ES-I3 (cell line): Measurements from ENCODE around the gene CYP2J2.
"Not testable (repeated sequence)": the region's sequence is repeated elsewhere in the genome, so short reads cannot be mapped to it uniquely, and the experiment has no call there.

ENCODE experiments used
- H3K36me3 ChIP-seq: 2 replicates; pipeline ENCODE4 v1.6.1; 2013; ENCODE audit warnings: mild to moderate bottlenecking, low read length, control low read depth, moderate library complexity; ENCODE audit not compliant: insufficient read depth
- H3K4me1 ChIP-seq: 2 replicates; pipeline ENCODE4 v1.6.1; 2013; ENCODE audit warnings: mild to moderate bottlenecking, control low read depth, low read length; ENCODE audit not compliant: insufficient read depth
- H3K9ac ChIP-seq: 2 replicates; pipeline ENCODE4 v1.6.1; 2013; ENCODE audit warnings: low read depth, mild to moderate bottlenecking, low read length, moderate library complexity
- H3K9me3 ChIP-seq: 2 replicates; pipeline ENCODE4 v1.6.1; 2013; ENCODE audit warnings: mild to moderate bottlenecking, low read length, moderate library complexity; ENCODE audit not compliant: control insufficient read depth, insufficient read depth

The CYP2J2 gene

DNA sequence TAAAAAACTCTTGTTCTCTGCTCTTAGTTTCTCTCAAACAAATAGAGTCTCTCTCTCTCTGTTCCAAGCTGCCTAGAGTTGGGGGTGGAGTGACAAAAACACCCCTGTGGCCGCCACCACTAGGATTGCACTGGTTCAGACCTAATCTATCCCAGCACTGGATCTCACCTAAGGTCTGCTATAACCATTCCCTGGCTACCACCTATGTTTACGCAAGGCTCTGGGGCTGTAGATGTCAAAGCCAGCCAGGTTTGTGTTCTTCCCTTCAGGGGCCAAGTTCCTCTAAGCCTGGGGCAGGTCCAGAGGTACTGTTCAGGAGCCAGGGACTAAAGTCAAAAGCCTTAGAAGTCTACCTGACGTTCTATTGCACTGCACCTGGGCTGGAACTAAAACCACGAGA, 12.8 kb upstream of the CYP2J2 start:
- Histone ChIP-seq H3K9ac (no peak overlapping the region), H3K36me3 (no peaks in the 10 kb centered on the region), H3K4me1 (no peaks in the 10 kb centered on the region), H3K9me3 (no peaks in the 10 kb centered on the region)

DNA sequence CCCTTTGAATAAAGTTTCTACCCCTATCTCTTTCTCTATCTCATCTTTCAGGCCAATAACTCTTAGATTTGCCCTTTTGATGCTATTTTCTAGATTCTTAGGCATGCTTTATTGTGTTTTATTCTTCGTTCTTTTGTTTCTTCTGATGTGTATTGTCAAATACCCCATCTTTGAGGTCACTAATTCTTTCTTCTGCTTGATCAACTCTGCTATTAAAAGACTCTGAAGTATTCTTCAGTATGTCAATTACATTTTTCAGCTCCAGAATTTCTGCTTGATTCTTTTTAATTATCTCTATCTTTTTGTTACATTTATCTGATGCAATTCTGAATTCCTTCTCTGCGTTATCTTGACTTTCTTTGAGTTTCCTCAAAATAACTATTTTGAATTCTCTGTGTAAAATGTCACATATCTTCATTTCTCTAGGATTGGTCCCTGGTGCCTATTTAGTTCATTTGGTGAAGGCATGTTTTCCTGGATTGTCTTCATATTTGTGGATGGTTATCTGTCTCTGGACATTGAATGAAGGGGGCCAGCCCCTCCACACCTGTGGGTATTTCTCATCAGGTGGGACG, 11.2 kb upstream of the CYP2J2 start:
- Histone ChIP-seq H3K9me3 (no peaks in the 10 kb centered on the region), H3K4me1 (no peaks in the 10 kb centered on the region), H3K36me3 (no peaks in the 10 kb centered on the region), H3K9ac (no peak overlapping the region)

- no peak overlapping the region for H3K9ac ChIP-seq
- no peaks in the 10 kb centered on the region for H3K4me1 ChIP-seq
- H3K9me3 ChIP-seq = no peaks in the 10 kb centered on the region
- H3K36me3 ChIP-seq = no peaks in the 10 kb centered on the region
Measured at GRCh38 chr1:59936358-59936821, 9.8 kb upstream of the CYP2J2 start.

- H3K9ac ChIP-seq = no peak overlapping the region
- H3K4me1 ChIP-seq = no peaks in the 10 kb centered on the region
- H3K9me3 ChIP-seq = no peaks in the 10 kb centered on the region
- no peaks in the 10 kb centered on the region for H3K36me3 ChIP-seq
Measured at GRCh38 chr1:59928996-59929395, 2.4 kb upstream of the CYP2J2 start.

- no peaks in the 10 kb centered on the region; the same call in 1 of the 2 replicates for H3K9me3 ChIP-seq
- H3K9ac ChIP-seq = no peak overlapping the region
- no peaks in the 10 kb centered on the region for H3K36me3 ChIP-seq
- H3K4me1 ChIP-seq = no peaks in the 10 kb centered on the region
Measured at GRCh38 chr1:59927213-59927612, 640 bp upstream of the CYP2J2 start.

DNA sequence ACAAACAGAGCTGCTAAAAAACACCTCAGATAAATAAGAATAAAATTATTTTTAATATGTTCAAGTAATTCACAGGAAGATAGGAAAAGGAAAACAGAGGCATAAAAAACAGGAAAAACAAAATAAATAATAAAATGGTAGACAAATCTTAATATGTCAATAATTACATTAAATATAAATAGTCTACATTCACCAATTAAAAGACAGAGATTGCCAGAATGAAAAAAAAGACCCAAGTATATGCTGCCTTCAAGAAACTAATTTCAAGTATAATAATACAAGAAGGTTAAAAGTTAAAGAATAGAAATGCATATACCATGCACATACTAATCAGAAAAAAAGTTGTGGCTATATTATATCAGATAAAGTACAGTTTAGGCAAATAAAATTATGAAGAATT, 1.9 kb downstream of the CYP2J2 start:
- Histone ChIP-seq H3K9me3 (no peaks in the 10 kb centered on the region; the same call in 1 of the 2 replicates), H3K36me3 (no peaks in the 10 kb centered on the region), H3K9ac (no peak overlapping the region), H3K4me1 (no peaks in the 10 kb centered on the region)

DNA sequence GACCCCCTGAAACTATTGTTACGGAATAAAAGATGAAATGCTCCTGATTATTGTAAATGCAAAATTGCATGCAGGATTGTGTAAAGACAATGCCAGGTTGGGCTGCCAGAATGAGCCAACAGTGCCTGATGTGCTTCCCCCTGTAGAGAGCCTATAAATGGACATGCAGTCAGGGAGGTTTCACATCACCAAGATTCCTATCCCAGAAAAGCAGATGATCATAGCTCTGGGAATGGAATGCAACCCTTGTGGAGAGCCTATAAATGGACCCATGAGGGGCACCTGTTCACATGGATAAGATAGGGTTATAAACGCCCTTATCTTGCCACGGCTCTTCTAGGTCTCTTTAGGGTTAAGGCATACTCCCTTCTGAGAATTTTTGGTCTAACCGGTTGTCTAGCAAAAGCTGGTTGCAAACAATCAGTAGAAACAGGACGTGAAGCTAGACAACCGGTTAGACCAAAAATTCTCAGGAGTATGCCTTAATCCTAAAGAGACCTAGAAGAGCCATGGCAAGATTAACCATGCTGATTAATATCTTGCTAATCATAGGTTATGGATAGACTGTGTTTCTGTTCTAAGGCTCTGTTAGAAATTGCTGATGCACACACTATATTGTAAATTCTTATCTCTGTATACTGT, 5.2 kb downstream of the CYP2J2 start:
- not testable (repeated sequence) for H3K4me1 ChIP-seq, H3K9ac ChIP-seq, H3K9me3 ChIP-seq, H3K36me3 ChIP-seq

DNA sequence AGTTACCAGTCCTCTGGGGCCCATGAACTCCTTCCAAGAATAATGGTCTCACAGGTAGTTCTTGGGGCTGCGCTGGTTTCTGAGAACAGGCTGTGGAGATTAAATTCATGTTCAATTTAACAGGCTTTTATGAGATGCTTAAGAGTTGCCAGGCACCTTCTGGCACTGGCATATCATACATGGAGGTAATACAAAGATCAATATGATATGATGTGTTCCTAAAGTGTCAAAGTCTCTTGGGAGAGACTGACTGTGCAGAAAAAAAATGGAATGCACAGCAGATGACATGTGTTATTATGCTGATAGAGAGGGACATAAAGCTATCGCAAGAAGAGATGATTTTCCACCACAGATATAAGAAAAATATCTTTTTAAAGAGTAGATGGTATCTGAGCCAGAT, 6.8 kb downstream of the CYP2J2 start:
- H3K9me3 ChIP-seq = no peaks in the 10 kb centered on the region; the same call in 1 of the 2 replicates
- H3K36me3 ChIP-seq = no peaks in the 10 kb centered on the region
- no peaks in the 10 kb centered on the region for H3K4me1 ChIP-seq
- no peak overlapping the region for H3K9ac ChIP-seq

DNA sequence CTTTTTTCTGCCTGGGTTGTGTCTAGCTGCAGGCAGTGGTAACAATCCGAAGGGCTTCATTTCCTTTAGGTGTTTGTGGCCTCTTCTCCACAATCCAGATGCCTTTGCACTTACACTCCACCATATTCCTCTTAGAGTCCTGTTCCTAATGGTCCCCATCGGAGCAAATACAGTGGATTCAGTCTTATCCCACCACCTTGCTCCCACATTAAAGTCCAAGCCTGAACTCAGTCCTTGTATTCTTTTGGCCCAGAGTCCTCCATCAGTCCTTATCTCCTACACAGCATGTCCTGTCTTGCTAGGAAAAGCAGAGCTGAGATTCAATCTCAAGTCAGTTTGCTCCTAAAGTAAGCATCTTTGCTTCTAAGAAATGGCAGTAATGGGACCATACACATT, 8.8 kb downstream of the CYP2J2 start:
- Histone ChIP-seq H3K9me3 (no peaks in the 10 kb centered on the region), H3K9ac (no peak overlapping the region)

DNA sequence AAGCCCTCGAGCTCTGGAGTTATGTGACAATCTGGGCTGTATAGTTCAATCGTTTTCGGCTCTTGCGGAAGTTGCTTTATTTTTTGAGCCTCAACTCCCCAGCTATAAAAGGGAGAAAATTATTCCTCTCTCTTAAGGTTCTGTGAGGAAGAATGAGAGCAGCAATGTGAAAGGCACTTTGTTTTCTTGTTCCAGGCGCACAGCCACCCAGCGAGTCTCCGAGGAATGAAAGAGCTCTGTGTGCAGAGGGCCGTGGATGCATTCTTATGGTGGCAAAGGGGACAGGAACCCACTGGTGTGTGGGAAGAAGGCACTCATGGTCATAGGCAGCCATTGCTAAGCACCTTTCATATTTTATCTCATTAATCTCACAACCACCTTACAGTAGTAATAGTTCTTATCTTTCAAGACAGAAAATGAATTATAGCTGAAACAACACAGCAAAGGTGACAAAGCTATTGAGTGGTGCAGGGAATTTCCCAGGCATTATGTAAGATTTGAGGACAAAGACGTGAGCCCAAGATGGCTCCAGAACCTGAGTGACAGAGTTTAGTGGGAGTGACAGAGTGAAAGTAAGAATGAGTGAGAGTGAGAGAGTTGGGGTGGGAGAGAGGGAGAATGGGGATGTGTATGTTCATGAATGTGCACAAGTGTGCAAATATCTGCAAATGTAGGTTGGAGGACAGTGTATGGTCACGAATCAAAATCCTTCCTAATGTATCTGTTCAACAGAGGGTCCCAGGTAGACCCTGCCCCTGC, 9.4 kb downstream of the CYP2J2 start:
- no peaks in the 10 kb centered on the region for H3K9me3 ChIP-seq
- no peaks in the 10 kb centered on the region for H3K36me3 ChIP-seq
- H3K4me1 ChIP-seq = no peaks in the 10 kb centered on the region
- no peak overlapping the region for H3K9ac ChIP-seq

More for the DNA sequence above, 8.8 kb downstream of the CYP2J2 start:
- Histone ChIP-seq H3K4me1 (no peaks in the 10 kb centered on the region), H3K36me3 (no peaks in the 10 kb centered on the region)

DNA sequence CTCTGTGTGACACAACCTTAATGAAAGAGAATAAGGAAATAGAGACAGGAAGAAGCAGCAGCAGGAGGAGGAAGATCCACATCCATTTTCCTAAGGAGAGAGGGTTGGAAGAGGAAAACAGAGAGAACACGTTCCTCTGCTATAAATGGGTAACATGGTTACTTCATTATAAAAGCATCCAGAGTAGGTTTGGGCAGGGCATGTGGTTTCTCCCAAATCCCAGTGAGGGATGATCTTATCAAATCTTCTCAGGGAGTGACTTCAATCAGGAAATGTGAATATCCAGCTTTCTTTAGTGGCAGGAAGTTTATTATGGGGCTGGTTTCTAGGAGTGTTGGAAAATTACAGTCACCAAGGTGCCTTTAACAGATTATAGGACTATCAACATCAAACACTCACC, 11.1 kb downstream of the CYP2J2 start:
- no peaks in the 10 kb centered on the region for H3K4me1 ChIP-seq

DNA sequence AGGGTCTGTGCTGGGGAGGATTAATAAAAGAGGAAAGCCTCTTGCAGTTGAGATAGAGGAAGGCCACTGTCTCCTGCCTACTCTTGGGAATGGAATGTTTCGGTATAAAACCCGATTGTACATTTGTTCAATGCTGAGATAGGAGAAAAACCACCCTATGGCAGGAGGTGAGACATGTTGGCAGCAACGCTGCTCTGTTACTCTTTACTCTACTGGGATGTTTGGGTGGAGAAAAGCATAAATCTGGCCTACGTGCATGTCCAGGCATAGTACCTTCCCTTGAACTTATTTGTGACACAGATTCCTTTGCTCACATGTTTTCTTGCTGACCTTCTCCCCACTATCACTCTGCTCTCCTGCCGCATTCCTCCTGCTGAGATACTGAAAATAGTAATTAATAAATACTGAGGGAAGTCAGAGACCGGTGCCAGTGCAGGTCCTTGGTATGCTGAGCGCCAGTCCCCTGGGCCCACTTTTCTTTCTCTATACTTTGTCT, 11.7 kb downstream of the CYP2J2 start:
- not testable (repeated sequence) for H3K36me3 ChIP-seq, H3K9me3 ChIP-seq

More for the DNA sequence above, 11.1 kb downstream of the CYP2J2 start:
- H3K36me3 ChIP-seq = no peaks in the 10 kb centered on the region
- H3K9me3 ChIP-seq = no peaks in the 10 kb centered on the region
- no peak overlapping the region for H3K9ac ChIP-seq

GRCh38 chr1:59908682-59909081, 17.9 kb downstream of the CYP2J2 start:
- no peak overlapping the region for H3K9ac ChIP-seq
- no peaks in the 10 kb centered on the region for H3K9me3 ChIP-seq
- H3K36me3 ChIP-seq = no peaks in the 10 kb centered on the region
- no peaks in the 10 kb centered on the region; the same call in 1 of the 2 replicates for H3K4me1 ChIP-seq

More for the DNA sequence above, 11.7 kb downstream of the CYP2J2 start:
- H3K9ac ChIP-seq, H3K4me1 ChIP-seq: not testable (repeated sequence)

DNA sequence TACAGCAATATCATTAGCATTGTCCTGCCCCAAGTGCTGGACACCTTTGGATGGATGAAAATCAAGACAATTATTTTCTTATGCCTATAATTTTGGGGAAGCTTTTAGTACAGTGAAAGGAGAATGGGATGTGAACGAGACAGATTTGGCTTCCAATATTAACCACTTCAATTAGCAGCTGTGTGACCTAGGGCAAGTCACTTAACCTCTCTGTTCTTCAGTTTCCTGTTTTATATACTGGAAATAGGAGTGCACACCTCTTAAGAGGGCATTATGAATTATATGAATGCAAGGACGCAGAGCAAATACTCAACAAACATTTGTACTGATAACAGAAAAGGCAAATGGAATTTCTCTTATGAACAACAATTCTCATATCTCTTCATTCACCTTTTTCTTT, 18.5 kb downstream of the CYP2J2 start:
- no peaks in the 10 kb centered on the region for H3K9me3 ChIP-seq
- no peak overlapping the region for H3K9ac ChIP-seq
- no peaks in the 10 kb centered on the region; the same call in 1 of the 2 replicates for H3K4me1 ChIP-seq
- no peaks in the 10 kb centered on the region for H3K36me3 ChIP-seq

- Histone ChIP-seq H3K9ac (no peak overlapping the region), H3K9me3 (no peaks in the 10 kb centered on the region), H3K4me1 (no peaks in the 10 kb centered on the region; the same call in 1 of the 2 replicates), H3K36me3 (no peaks in the 10 kb centered on the region)
Measured at GRCh38 chr1:59906931-59907330, 19.6 kb downstream of the CYP2J2 start.
